C4-2B (cell line): ENCODE results near the gene MVD.

ENCODE experiments used
- CTCF ChIP-seq: fragments of 450-650 bp; conservative IDR thresholded peaks from 2 replicates; pipeline ENCODE4 v1.5.1; 2017; ENCODE audit warnings: mild to moderate bottlenecking
- ZFX ChIP-seq: fragments of 450-650 bp; IDR thresholded peaks from 2 replicates; pipeline ENCODE4 v1.6.1; 2017

DNA sequence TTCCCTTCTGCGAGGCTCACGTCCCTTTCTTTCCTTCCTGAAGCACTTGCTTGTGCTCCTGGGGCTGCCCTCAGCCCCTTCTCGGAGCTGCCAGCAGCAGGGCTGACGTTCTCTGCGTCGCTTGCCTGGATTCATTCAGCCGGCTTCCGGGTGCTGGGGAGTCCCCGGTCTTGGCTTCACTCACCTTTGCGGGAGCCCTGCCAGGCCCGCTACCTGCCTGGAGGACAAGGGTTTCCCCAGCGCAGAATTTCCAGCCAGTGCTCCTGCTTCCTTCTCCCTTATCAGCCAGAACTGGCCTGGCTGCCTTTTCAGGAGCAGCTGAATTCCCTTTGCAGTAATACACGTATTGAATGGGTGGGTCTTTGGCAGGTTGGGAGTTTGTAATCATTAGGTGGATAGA lies 46.6 kb downstream of the MVD start:
- TF ChIP-seq CTCF (no peak), ZFX (no peak)
